Type B pancreatic cell (in vitro differentiated cells): Measurements from ENCODE around the gene EFNA5. TPM values are rescaled to one million over a fixed set of nuclear protein-coding genes. Genes with fewer than 3 reads are reported as not detected.

Experiments used
- DNase-seq: peaks from one replicate; pipeline ENCODE4 v3.0.0; 2021; ENCODE audit warnings: mixed read lengths; ENCODE audit not compliant: unreplicated experiment; ENCODE audit errors: extremely low spot score
- H3K27ac Mint-ChIP-seq: 2 replicates; pipeline ENCODE4 v1.8.0; 2021; ENCODE audit warnings: mild to moderate bottlenecking, mixed read lengths
- H3K27me3 Mint-ChIP-seq: 2 replicates; pipeline ENCODE4 v1.8.0; 2021; ENCODE audit warnings: mixed read lengths
- H3K36me3 Mint-ChIP-seq: 2 replicates; pipeline ENCODE4 v1.8.0; 2021; ENCODE audit warnings: mixed read lengths
- H3K4me1 Mint-ChIP-seq: one replicate; pipeline ENCODE4 v1.8.0; 2021; ENCODE audit warnings: mixed read lengths; ENCODE audit not compliant: unreplicated experiment
- H3K4me3 Mint-ChIP-seq: 2 replicates; pipeline ENCODE4 v1.8.0; 2021; ENCODE audit warnings: mild to moderate bottlenecking, mixed read lengths
- H3K9me3 Mint-ChIP-seq: 2 replicates; pipeline ENCODE4 v1.8.0; 2021; ENCODE audit warnings: mixed read lengths
- CTCF ChIP-seq: fragments of 200-600 bp; sonication (generic); conservative IDR thresholded peaks from 2 replicates; pipeline ENCODE4 v1.5.0; 2021; ENCODE audit warnings: antibody characterized with exemption, mild to moderate bottlenecking
- total RNA-seq: library from RNA; stranded (reverse); gene quantifications from 2 replicates; pipeline ENCODE4 v1.2.1, GENCODE V29; 2021; ENCODE audit warnings: low replicate concordance

Gene EFNA5
- total RNA-seq, 1 donor from 2014 or later: 65.0 TPM

- H3K27me3 Mint-ChIP-seq: peaks cover 2% of the 10 kb centered on the region
- H3K9me3 Mint-ChIP-seq: no peaks in the 10 kb centered on the region
- no peak for TF ChIP-seq CTCF
- peaks cover 51% of the 10 kb centered on the region for H3K4me1 Mint-ChIP-seq
- no peak overlapping the region for H3K27ac Mint-ChIP-seq
- H3K36me3 Mint-ChIP-seq: peaks cover 14% of the 10 kb centered on the region
- no peak overlapping the region for H3K4me3 Mint-ChIP-seq
- DNase-seq: no peak
Measured at GRCh38 chr5:107516452-107517184, 154.1 kb downstream of the EFNA5 start.

- Mint-ChIP-seq H3K36me3 (peaks cover 14% of the 10 kb centered on the region), H3K27ac (no peak overlapping the region), H3K9me3 (no peaks in the 10 kb centered on the region), H3K27me3 (peaks cover 2% of the 10 kb centered on the region), H3K4me3 (no peak overlapping the region), H3K4me1 (peaks cover 51% of the 10 kb centered on the region)
- no peak for TF ChIP-seq CTCF
- DNase-seq: no peak
Measured at GRCh38 chr5:107515521-107516080, 155.1 kb downstream of the EFNA5 start.

- Mint-ChIP-seq H3K4me1 (peaks cover 40% of the 10 kb centered on the region), H3K9me3 (no peaks in the 10 kb centered on the region), H3K27me3 (peaks cover 2% of the 10 kb centered on the region), H3K27ac (no peak overlapping the region), H3K4me3 (no peak overlapping the region), H3K36me3 (peaks cover 14% of the 10 kb centered on the region)
- no peak for TF ChIP-seq CTCF
- DNase-seq: no peak
Measured at GRCh38 chr5:107514305-107514704, 156.4 kb downstream of the EFNA5 start.

- Mint-ChIP-seq H3K36me3 (peaks cover 14% of the 10 kb centered on the region), H3K27me3 (peaks cover 2% of the 10 kb centered on the region), H3K27ac (peak overlapping the region; percentile 46), H3K4me1 (peaks cover 36% of the 10 kb centered on the region), H3K4me3 (peak overlapping the region; percentile 7), H3K9me3 (no peaks in the 10 kb centered on the region)
- DNase-seq: no peak
- TF ChIP-seq CTCF: no peak
Measured at GRCh38 chr5:107513337-107514085, 157.2 kb downstream of the EFNA5 start.

GRCh38 chr5:107512029-107512428, 158.7 kb downstream of the EFNA5 start:
- Mint-ChIP-seq H3K9me3 (no peaks in the 10 kb centered on the region), H3K27ac (no peak overlapping the region), H3K36me3 (peaks cover 14% of the 10 kb centered on the region), H3K4me3 (no peak overlapping the region), H3K4me1 (peaks cover 40% of the 10 kb centered on the region), H3K27me3 (peaks cover 2% of the 10 kb centered on the region)
- no peak for DNase-seq
- no peak for TF ChIP-seq CTCF
